ENCODE data around the gene TBC1D3I. TPM values are rescaled to one million over a fixed set of nuclear protein-coding genes. Genes with fewer than 3 reads are reported as not detected.
"Not testable (repeated sequence)": the region's sequence is repeated elsewhere in the genome, so short reads cannot be mapped to it uniquely, and the experiment has no call there.

Gene TBC1D3I
- total and polyA plus RNA-seq, 12 donors = 0.19 to 0.68 (median 0.41) TPM; not detected in 6

- intact Hi-C loops (cut with DNase I); ATAC-seq; H3K4me3 ChIP-seq; H3K36me3 ChIP-seq: not testable (repeated sequence)
- H3K27ac ChIP-seq = peak overlapping the region in 1 of 10 donors; percentile 47
- H3K27me3 ChIP-seq = peaks cover 0 to 14% (median 0%) of the 10 kb centered on the region in 7 donors
- peak in 1 of 2 donors; percentile 20 for DNase-seq
- peaks cover 0 to 19% (median 0%) of the 10 kb centered on the region in 11 donors for H3K9me3 ChIP-seq
- WGBS, 2 donors = 59 to 62% methylated on average over 3 of the region's 3 CpGs
- peaks cover 0 to 13% (median 0%) of the 10 kb centered on the region in 9 donors for H3K4me1 ChIP-seq
Observed at GRCh38 chr17:36220737-36221580, 43.4 kb downstream of the TBC1D3I start.

GRCh38 chr17:36219556-36219955 is 44.8 kb downstream of the TBC1D3I start:
- H3K27ac ChIP-seq; DNase-seq; intact Hi-C loops (cut with DNase I); H3K4me3 ChIP-seq; H3K36me3 ChIP-seq; ATAC-seq: not testable (repeated sequence)
- peaks cover 0 to 16% (median 0%) of the 10 kb centered on the region in 11 donors for H3K9me3 ChIP-seq
- H3K4me1 ChIP-seq = peaks cover 0 to 13% (median 0%) of the 10 kb centered on the region in 9 donors
- peaks cover 0 to 26% (median 0%) of the 10 kb centered on the region in 7 donors for H3K27me3 ChIP-seq
- 96 to 100% methylated on average over 1 of the region's 1 CpG for whole genome bisulfite sequencing, 2 donors

GRCh38 chr17:36215406-36216308 is 48.7 kb downstream of the TBC1D3I start:
- H3K36me3 ChIP-seq; H3K4me3 ChIP-seq; H3K4me1 ChIP-seq; DNase-seq; ATAC-seq; H3K27ac ChIP-seq; intact Hi-C loops (cut with DNase I): not testable (repeated sequence)
- Histone ChIP-seq H3K9me3 (peaks cover 0 to 16% (median 0%) of the 10 kb centered on the region in 11 donors), H3K27me3 (peaks cover 0 to 57% (median 0%) of the 10 kb centered on the region in 7 donors)
- 68 to 88% methylated on average over 7 of the region's 7 CpGs for WGBS, 2 donors

GRCh38 chr17:36214918-36215317 is 49.5 kb downstream of the TBC1D3I start:
- peaks cover 0 to 62% (median 0%) of the 10 kb centered on the region in 7 donors for H3K27me3 ChIP-seq
- no peak overlapping the region for H3K4me3 ChIP-seq
- intact Hi-C loops (cut with DNase I) = no loop called here
- H3K36me3 ChIP-seq = no peaks in the 10 kb centered on the region
- peaks cover 0 to 15% (median 0%) of the 10 kb centered on the region in 9 donors for H3K4me1 ChIP-seq
- no peak for TF ChIP-seq CTCF (IDR thresholded peaks at IDR 0.05)
- DNase-seq (no peak), ATAC-seq (no peak)
- no peak overlapping the region for H3K27ac ChIP-seq
- peaks cover 0 to 16% (median 0%) of the 10 kb centered on the region in 11 donors for H3K9me3 ChIP-seq

DNA sequence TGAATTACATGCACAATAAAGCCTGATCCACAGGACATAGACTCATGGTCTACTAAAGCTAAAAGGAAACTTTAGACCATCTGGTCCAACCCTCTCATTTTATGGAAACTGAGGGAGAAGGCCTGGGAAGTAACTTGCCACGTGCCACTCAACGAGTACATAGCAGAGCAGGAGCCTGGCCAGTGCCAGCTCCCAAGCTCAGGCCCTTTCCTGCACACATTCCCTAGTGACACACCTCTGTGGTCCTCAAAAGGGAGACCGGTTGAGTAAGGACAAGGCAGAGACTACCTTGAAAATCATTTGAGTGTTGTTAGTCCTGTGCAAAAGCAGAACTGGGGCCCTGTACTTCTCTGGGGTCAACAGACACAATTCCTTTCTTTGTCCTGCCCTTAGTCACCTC is 50.7 kb downstream of the TBC1D3I start:
- peaks cover 0 to 15% (median 0%) of the 10 kb centered on the region in 9 donors for H3K4me1 ChIP-seq
- no peak overlapping the region for H3K27ac ChIP-seq
- WGBS, 2 donors = 80 to 83% methylated on average over 3 of the region's 3 CpGs
- H3K36me3 ChIP-seq = no peaks in the 10 kb centered on the region
- H3K9me3 ChIP-seq = peaks cover 0 to 9% (median 0%) of the 10 kb centered on the region in 11 donors
- H3K27me3 ChIP-seq = peaks cover 0 to 64% (median 0%) of the 10 kb centered on the region in 7 donors
- H3K4me3 ChIP-seq = no peak overlapping the region
- intact Hi-C loops (cut with DNase I) = no loop called here
- ATAC-seq = no peak
- TF ChIP-seq CTCF (IDR thresholded peaks at IDR 0.05) = no peak
- no peak for DNase-seq

All from heart right ventricle (tissue), 16 donors.